Measurements from ENCODE around the gene IGSF8. TPM values are rescaled to one million over a fixed set of nuclear protein-coding genes. Genes with fewer than 3 reads are reported as not detected.

IGSF8 gene
- total RNA-seq, 1 experiment from 2014 or later: 18.8 TPM

DNA sequence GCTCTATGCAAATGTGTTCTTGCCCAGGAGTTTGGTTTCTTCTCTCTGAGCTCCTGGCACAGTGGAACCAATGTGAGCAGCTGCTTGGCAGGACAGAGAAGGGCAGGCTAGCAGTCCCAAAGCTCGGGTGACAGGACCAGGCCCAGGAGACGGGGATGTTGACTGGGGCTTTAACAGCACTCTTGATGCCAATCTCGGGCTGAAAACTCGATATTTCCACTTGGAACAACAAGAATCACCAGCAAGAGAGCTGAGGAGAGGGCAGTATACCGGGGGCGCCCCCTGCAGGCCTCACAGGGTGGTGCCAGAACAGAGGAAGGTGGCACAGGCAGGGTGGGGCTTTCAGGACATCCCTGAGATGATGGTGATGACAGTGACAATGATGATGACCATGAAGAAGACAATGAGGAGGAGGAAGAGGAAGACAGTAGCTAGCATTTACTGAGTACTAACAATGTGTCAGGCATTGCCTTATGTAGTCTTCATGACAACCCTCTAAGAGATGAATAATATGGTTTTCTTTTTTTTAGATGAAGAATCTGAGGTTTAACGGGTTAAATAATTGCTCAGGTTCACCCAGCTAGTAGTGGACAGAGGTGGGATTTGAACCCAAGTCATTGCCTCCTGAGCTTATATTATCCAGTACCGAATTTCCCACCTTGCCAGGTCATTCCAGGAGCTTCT, 19.8 kb downstream of the IGSF8 start:
- BruUV-seq (replicated peaks): no TSS peak
- intact Hi-C loops (cut with micrococcal nuclease; ENCODE audit: unreplicated experiment) (no loop called here), in situ Hi-C loops (cut with HindIII; ENCODE audit: low pct_unique_long_range_greater_than_20kb, low sequenced_read_pairs) (no loop called here)
- no peaks in the 10 kb centered on the region for H3K9me3 ChIP-seq (ENCODE audit: control insufficient read depth, insufficient read depth, low read depth, low read length)
- POLR2A ChIA-PET: no interaction called here
- ATAC-seq (peak; percentile 81; the same call in 1 of the 2 replicates), DNase-seq (ENCODE audit: low read depth, low spot score) (no peak)
- H3K4me1 ChIP-seq (ENCODE audit: control insufficient read depth, insufficient read depth, low read length): no peaks in the 10 kb centered on the region
- H3K27me3 ChIP-seq (ENCODE audit: control insufficient read depth, insufficient read depth, low read length): peaks cover 28% of the 10 kb centered on the region
- no peaks in the 10 kb centered on the region for H3K36me3 ChIP-seq (ENCODE audit: control insufficient read depth, insufficient read depth, low read length)
- CTCF ChIA-PET: interaction anchor here (0.6 to 2.4 kb wide), 5 partner anchors 8 to 73 kb away, joined by 4 to 11 read pairs (median 8); no protein-coding TSS in a partner anchor
- no peak for TF ChIP-seq POLR2AphosphoS5 (IDR thresholded peaks at IDR 0.05; ENCODE audit: low read depth, low read length)
- TF ChIP-seq, protein P1, sequence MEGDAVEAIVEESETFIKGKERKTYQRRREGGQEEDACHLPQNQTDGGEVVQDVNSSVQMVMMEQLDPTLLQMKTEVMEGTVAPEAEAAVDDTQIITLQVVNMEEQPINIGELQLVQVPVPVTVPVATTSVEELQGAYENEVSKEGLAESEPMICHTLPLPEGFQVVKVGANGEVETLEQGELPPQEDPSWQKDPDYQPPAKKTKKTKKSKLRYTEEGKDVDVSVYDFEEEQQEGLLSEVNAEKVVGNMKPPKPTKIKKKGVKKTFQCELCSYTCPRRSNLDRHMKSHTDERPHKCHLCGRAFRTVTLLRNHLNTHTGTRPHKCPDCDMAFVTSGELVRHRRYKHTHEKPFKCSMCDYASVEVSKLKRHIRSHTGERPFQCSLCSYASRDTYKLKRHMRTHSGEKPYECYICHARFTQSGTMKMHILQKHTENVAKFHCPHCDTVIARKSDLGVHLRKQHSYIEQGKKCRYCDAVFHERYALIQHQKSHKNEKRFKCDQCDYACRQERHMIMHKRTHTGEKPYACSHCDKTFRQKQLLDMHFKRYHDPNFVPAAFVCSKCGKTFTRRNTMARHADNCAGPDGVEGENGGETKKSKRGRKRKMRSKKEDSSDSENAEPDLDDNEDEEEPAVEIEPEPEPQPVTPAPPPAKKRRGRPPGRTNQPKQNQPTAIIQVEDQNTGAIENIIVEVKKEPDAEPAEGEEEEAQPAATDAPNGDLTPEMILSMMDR (IDR thresholded peaks at IDR 0.05): peak; percentile 92
- no peak overlapping the region for H3K27ac ChIP-seq (ENCODE audit: low read length)
- H3K4me3 ChIP-seq (ENCODE audit: low read depth in 2 of 2, low read length in 2 of 2): no peak overlapping the region

DNA sequence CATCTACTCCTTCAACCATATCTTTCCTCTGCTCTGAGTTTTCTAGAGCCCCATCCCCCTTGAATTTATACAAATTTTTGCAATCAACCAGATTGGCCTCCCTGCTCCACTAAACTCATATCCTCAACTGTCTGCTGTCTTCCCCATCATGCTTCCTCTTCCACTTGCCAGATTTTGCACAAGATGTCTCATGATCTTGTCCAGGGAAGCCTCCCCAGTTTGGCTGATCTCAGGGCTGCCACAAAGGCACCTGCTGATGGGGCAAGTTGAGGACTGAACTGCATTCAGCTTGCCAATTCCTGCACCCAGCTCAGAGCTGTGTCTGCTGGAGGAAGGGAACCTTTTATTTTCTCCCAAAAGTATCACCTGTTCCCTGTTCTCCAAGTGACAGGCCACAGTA, 20.9 kb downstream of the IGSF8 start:
- no peak for ATAC-seq
- TF ChIP-seq POLR2AphosphoS5 (IDR thresholded peaks at IDR 0.05; ENCODE audit: low read depth, low read length) (no peak), SIN3A (IDR thresholded peaks at IDR 0.05; ENCODE audit: borderline replicate concordance, insufficient read depth, low read depth, low read length) (no peak), TCF7L2 (IDR thresholded peaks at IDR 0.05; ENCODE audit: low read depth, low read length) (no peak)
- TF ChIP-seq, protein P2, sequence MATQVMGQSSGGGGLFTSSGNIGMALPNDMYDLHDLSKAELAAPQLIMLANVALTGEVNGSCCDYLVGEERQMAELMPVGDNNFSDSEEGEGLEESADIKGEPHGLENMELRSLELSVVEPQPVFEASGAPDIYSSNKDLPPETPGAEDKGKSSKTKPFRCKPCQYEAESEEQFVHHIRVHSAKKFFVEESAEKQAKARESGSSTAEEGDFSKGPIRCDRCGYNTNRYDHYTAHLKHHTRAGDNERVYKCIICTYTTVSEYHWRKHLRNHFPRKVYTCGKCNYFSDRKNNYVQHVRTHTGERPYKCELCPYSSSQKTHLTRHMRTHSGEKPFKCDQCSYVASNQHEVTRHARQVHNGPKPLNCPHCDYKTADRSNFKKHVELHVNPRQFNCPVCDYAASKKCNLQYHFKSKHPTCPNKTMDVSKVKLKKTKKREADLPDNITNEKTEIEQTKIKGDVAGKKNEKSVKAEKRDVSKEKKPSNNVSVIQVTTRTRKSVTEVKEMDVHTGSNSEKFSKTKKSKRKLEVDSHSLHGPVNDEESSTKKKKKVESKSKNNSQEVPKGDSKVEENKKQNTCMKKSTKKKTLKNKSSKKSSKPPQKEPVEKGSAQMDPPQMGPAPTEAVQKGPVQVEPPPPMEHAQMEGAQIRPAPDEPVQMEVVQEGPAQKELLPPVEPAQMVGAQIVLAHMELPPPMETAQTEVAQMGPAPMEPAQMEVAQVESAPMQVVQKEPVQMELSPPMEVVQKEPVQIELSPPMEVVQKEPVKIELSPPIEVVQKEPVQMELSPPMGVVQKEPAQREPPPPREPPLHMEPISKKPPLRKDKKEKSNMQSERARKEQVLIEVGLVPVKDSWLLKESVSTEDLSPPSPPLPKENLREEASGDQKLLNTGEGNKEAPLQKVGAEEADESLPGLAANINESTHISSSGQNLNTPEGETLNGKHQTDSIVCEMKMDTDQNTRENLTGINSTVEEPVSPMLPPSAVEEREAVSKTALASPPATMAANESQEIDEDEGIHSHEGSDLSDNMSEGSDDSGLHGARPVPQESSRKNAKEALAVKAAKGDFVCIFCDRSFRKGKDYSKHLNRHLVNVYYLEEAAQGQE (IDR thresholded peaks at IDR 0.05; ENCODE audit: insufficient read depth in 1 of 2, low read depth in 2 of 2, low read length in 1 of 2): no peak
- TF ChIP-seq, protein P1 (IDR thresholded peaks at IDR 0.05): no peak
- H3K4me3 ChIP-seq (ENCODE audit: low read depth in 2 of 2, low read length in 2 of 2): no peak overlapping the region
- BruUV-seq (replicated peaks): no TSS peak
- intact Hi-C loops (cut with micrococcal nuclease; ENCODE audit: unreplicated experiment) (no loop called here), in situ Hi-C loops (cut with HindIII; ENCODE audit: low pct_unique_long_range_greater_than_20kb, low sequenced_read_pairs) (no loop called here)
- no peaks in the 10 kb centered on the region for H3K9me3 ChIP-seq (ENCODE audit: control insufficient read depth, insufficient read depth, low read depth, low read length)
- H3K4me1 ChIP-seq (ENCODE audit: control insufficient read depth, insufficient read depth, low read length): no peaks in the 10 kb centered on the region
- peaks cover 24% of the 10 kb centered on the region for H3K27me3 ChIP-seq (ENCODE audit: control insufficient read depth, insufficient read depth, low read length)
- ChIA-PET CTCF (interaction anchor here (0.6 to 1.6 kb wide), 7 partner anchors 10 to 314 kb away, joined by 4 to 6 read pairs (median 4); partner anchors contain the start of gene ATP1A2), POLR2A (no interaction called here)
- H3K27ac ChIP-seq (ENCODE audit: low read length): no peak overlapping the region
- H3K36me3 ChIP-seq (ENCODE audit: control insufficient read depth, insufficient read depth, low read length): no peaks in the 10 kb centered on the region
- no peak for DNase-seq (ENCODE audit: low read depth, low spot score)
